Cardiac muscle cell (in vitro differentiated cells and primary cell): ENCODE data around the gene TBX21. TPM values are rescaled to one million over a fixed set of nuclear protein-coding genes. Genes with fewer than 3 reads are reported as not detected.
A peak's percentile ranks its signal among the peaks of the same experiment; 100 is the strongest.

ENCODE experiments used
- DNase-seq, 2 donors: peaks; one replicate each; pipeline versions ENCODE4 v3.0.0 to v3.0.0-alpha.2; 2010 to 2017; ENCODE audit warnings: low read depth in 1 of 2, low spot score in 1 of 2
- H3K27ac ChIP-seq: fragments of 200-600 bp; sonication (generic); 2 replicates; pipeline ENCODE4 v1.5.1; 2016
- H3K27me3 ChIP-seq: fragments of 200-600 bp; sonication (generic); 2 replicates; pipeline ENCODE4 v1.6.0; 2016; ENCODE audit warnings: control low read depth
- H3K36me3 ChIP-seq: fragments of 200-600 bp; sonication (generic); 2 replicates; pipeline ENCODE4 v1.5.1; 2016; ENCODE audit warnings: control low read depth
- H3K4me1 ChIP-seq: fragments of 200-600 bp; sonication (generic); 2 replicates; pipeline ENCODE4 v1.8.1; 2017; ENCODE audit warnings: low read depth, mild to moderate bottlenecking, mixed run types
- H3K4me3 ChIP-seq: fragments of 200-600 bp; sonication (generic); 2 replicates; pipeline ENCODE4 v1.5.1; 2016; ENCODE audit warnings: mild to moderate bottlenecking
- H3K9me3 ChIP-seq: fragments of 200-600 bp; sonication (generic); 2 replicates; pipeline ENCODE4 v1.5.1; 2017; ENCODE audit warnings: low read depth, mild to moderate bottlenecking, control low read depth
- CTCF ChIP-seq: IDR thresholded peaks from 2 replicates; pipeline ENCODE4 v1.5.1; 2012; ENCODE audit warnings: low read depth, mild to moderate bottlenecking, low read length
- polyA plus RNA-seq: library from polyadenylated mRNA; unstranded; fragments of >200 nt; fragmentation: Nextera tagmentation; extraction: Ambion mirVana; gene quantifications from 2 replicates; pipeline ENCODE4 v1.2.1, GENCODE V29; 2016
- total RNA-seq: library from RNA; depleted of rRNA; stranded (reverse); fragments of >200 nt; gene quantifications from 2 replicates; pipeline ENCODE4 v1.2.3, GENCODE V29; 2016

Gene TBX21
- total and polyA plus RNA-seq, 2 experiments from 2014 or later = 0.12 to 2.9 TPM

- no peak for DNase-seq
- Histone ChIP-seq H3K27ac (peak overlapping the region; percentile 66), H3K27me3 (no peaks in the 10 kb centered on the region), H3K4me3 (no peak overlapping the region), H3K9me3 (no peaks in the 10 kb centered on the region), H3K4me1 (peaks cover 14% of the 10 kb centered on the region), H3K36me3 (peaks cover 7% of the 10 kb centered on the region)
- TF ChIP-seq CTCF = no peak
These were observed 32.3 kb upstream of the TBX21 start for GRCh38 chr17:47700471-47701449.

GRCh38 chr17:47701608-47702007 lies 31.4 kb upstream of the TBX21 start:
- no peaks in the 10 kb centered on the region for H3K27me3 ChIP-seq
- DNase-seq = peak in 1 of 2 donors; percentile 69
- H3K4me3 ChIP-seq = no peak overlapping the region
- no peak for TF ChIP-seq CTCF
- H3K4me1 ChIP-seq = peaks cover 18% of the 10 kb centered on the region
- no peaks in the 10 kb centered on the region for H3K9me3 ChIP-seq
- peaks cover 7% of the 10 kb centered on the region for H3K36me3 ChIP-seq
- peak overlapping the region; percentile 66 for H3K27ac ChIP-seq

- peaks cover 7% of the 10 kb centered on the region for H3K36me3 ChIP-seq
- H3K9me3 ChIP-seq = no peaks in the 10 kb centered on the region
- no peak for DNase-seq
- H3K27ac ChIP-seq = no peak overlapping the region
- H3K4me1 ChIP-seq = peaks cover 27% of the 10 kb centered on the region
- no peaks in the 10 kb centered on the region for H3K27me3 ChIP-seq
- no peak overlapping the region for H3K4me3 ChIP-seq
- no peak for TF ChIP-seq CTCF
These were observed 30.5 kb upstream of the TBX21 start for GRCh38 chr17:47702391-47702995.

GRCh38 chr17:47703191-47703591 lies 29.8 kb upstream of the TBX21 start:
- H3K36me3 ChIP-seq = peaks cover 7% of the 10 kb centered on the region
- TF ChIP-seq CTCF = no peak
- no peak overlapping the region for H3K4me3 ChIP-seq
- peaks cover 30% of the 10 kb centered on the region for H3K4me1 ChIP-seq
- no peak for DNase-seq
- H3K9me3 ChIP-seq = no peaks in the 10 kb centered on the region
- H3K27me3 ChIP-seq = no peaks in the 10 kb centered on the region
- no peak overlapping the region for H3K27ac ChIP-seq

- no peaks in the 10 kb centered on the region for H3K9me3 ChIP-seq
- no peak overlapping the region for H3K4me3 ChIP-seq
- peaks cover 30% of the 10 kb centered on the region for H3K4me1 ChIP-seq
- H3K36me3 ChIP-seq = peaks cover 7% of the 10 kb centered on the region
- no peak for DNase-seq
- no peaks in the 10 kb centered on the region for H3K27me3 ChIP-seq
- no peak overlapping the region for H3K27ac ChIP-seq
- TF ChIP-seq CTCF = no peak
These were observed 29.4 kb upstream of the TBX21 start for GRCh38 chr17:47703671-47704070.
